Common myeloid progenitor, CD34-positive (primary cell): ENCODE measurements around the gene HELZ.

Experiments
- CTCF ChIA-PET: fragments of 350-600 bp; sonication (Branson Sonifier 250); formaldehyde crosslinking; loops from one replicate; lab custom pipeline; 2021; ENCODE audit warnings: antibody characterized with exemption; lab: Charles Lee
- POLR2A ChIA-PET: fragments of 350-600 bp; sonication (Branson Sonifier 250); formaldehyde crosslinking; loops from one replicate; lab custom pipeline; 2021; ENCODE audit warnings: antibody characterized with exemption; lab: Charles Lee
- DNase-seq, 3 donors: peaks; one replicate each; pipeline versions ENCODE4 v3.0.0 to v3.0.0-alpha.2; 2013
- H3K27ac ChIP-seq, 2 experiments: 1 replicate in 1 of 2; 2 replicates in 1 of 2; pipeline ENCODE4 v1.7.0; 2013; ENCODE audit warnings: inconsistent platforms in 2 of 2, low read length in 2 of 2, mild to moderate bottlenecking in 2 of 2, low read depth in 1 of 2, moderate library complexity in 1 of 2; ENCODE audit not compliant: severe bottlenecking in 2 of 2, insufficient read depth in 1 of 2, poor library complexity in 1 of 2
- H3K27me3 ChIP-seq, 5 experiments: replicated peaks in 2 of 5; 1 replicate in 3 of 5; 2 replicates in 2 of 5; pipeline versions ENCODE4 v1.6.1 to v1.7.0; 2013; ENCODE audit warnings: low read length in 4 of 5, mild to moderate bottlenecking in 2 of 5, moderate library complexity in 2 of 5, inconsistent platforms in 1 of 5; ENCODE audit not compliant: insufficient read depth in 5 of 5, control insufficient read depth in 4 of 5
- H3K36me3 ChIP-seq, 4 experiments: 1 replicate in 2 of 4; 2 replicates in 2 of 4; pipeline versions ENCODE4 v1.6.1 to v1.7.0; 2013; ENCODE audit warnings: low read length in 3 of 4, control low read depth in 1 of 4, mild to moderate bottlenecking in 1 of 4; ENCODE audit not compliant: control insufficient read depth in 4 of 4, insufficient read depth in 4 of 4
- H3K4me1 ChIP-seq, 4 experiments: 1 replicate in 3 of 4; 2 replicates in 1 of 4; pipeline versions ENCODE4 v1.6.1 to v1.7.1; 2013; ENCODE audit warnings: low read length in 3 of 4, mild to moderate bottlenecking in 3 of 4, control low read depth in 1 of 4, inconsistent platforms in 1 of 4, moderate library complexity in 1 of 4; ENCODE audit not compliant: control insufficient read depth in 4 of 4, insufficient read depth in 4 of 4; ENCODE audit errors: control extremely low read depth in 1 of 4
- H3K4me3 ChIP-seq, 7 experiments: 1 replicate in 4 of 7; 2 replicates in 3 of 7; pipeline versions ENCODE4 v1.5.1 to v1.7.0; 2013; ENCODE audit warnings: mild to moderate bottlenecking in 7 of 7, low read length in 6 of 7, moderate library complexity in 6 of 7, inconsistent platforms in 2 of 7, low read depth in 2 of 7, control low read depth in 1 of 7; ENCODE audit not compliant: insufficient read depth in 4 of 7, control insufficient read depth in 1 of 7; ENCODE audit errors: extremely low read depth in 1 of 7
- H3K9me3 ChIP-seq, 5 experiments: 1 replicate in 4 of 5; 2 replicates in 1 of 5; pipeline versions ENCODE4 v1.6.1 to v1.7.1; 2013; ENCODE audit warnings: low read length in 4 of 5, mild to moderate bottlenecking in 2 of 5, inconsistent platforms in 1 of 5, low read depth in 1 of 5, moderate library complexity in 1 of 5; ENCODE audit not compliant: control insufficient read depth in 4 of 5, insufficient read depth in 2 of 5; ENCODE audit errors: control extremely low read depth in 1 of 5
- WGBS: methylation state at CpG from one replicate; pipeline ENCODE4 v1.1.5; 2013; ENCODE audit not compliant: insufficient coverage; 5-methylcytosine and 5-hydroxymethylcytosine counted together

The HELZ gene

GRCh38 chr17:67266496-67266895 is 21.5 kb upstream of the HELZ start:
- no peaks in the 10 kb centered on the region for H3K36me3 ChIP-seq
- no peaks in the 10 kb centered on the region for H3K9me3 ChIP-seq
- ChIA-PET POLR2A (no interaction called here), CTCF (no interaction called here)
- no peak overlapping the region for H3K27ac ChIP-seq
- H3K4me3 ChIP-seq, result no peak overlapping the region
- no peaks in the 10 kb centered on the region for H3K27me3 ChIP-seq
- H3K4me1 ChIP-seq, result peaks cover 0 to 15% (median 3%) of the 10 kb centered on the region in 4 experiments
- no peak for DNase-seq
- WGBS, result 91% methylated on average over 6 of the region's 7 CpGs

DNA sequence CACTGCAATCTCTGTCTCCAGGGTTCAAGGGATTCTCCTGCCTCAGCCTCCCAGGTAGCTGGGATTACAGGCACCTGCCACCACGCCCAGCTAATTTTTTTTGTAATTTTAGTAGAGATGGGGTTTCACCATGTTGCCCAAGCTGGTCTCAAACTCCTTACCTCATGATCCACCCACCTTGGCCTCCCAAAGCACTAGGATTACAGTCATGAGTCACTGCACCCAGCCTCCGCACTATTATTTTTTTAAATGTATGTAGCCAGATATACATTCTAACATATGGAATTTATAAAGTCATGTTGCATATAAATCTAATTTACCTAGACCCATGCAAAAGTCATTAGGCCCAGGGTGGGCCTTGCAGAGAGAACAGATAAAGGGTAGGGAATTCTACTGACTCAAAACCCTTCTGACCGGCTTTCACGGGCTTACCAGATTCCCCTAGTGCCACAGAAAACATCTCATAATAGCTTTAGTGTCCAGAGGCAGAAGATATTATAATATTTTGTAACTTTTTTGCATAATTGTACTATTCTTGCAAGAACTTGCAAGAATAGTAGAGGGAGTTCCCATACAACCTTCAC is 20.5 kb upstream of the HELZ start:
- DNase-seq, result no peak
- CTCF ChIA-PET, result no interaction called here
- H3K9me3 ChIP-seq, result no peaks in the 10 kb centered on the region
- WGBS, result no CpG with 5 or more reads among the region's 4 CpGs
- H3K27me3 ChIP-seq, result no peaks in the 10 kb centered on the region
- POLR2A ChIA-PET, result no interaction called here
- H3K4me1 ChIP-seq, result peaks cover 0 to 8% (median 3%) of the 10 kb centered on the region in 4 experiments
- H3K27ac ChIP-seq, result no peak overlapping the region
- H3K4me3 ChIP-seq, result no peak overlapping the region
- no peaks in the 10 kb centered on the region for H3K36me3 ChIP-seq

- ChIA-PET CTCF (interaction anchor here (1.7 kb wide), 1 partner anchor 10 kb away, joined by 6 read pairs; no protein-coding TSS in a partner anchor), POLR2A (no interaction called here)
- Histone ChIP-seq H3K4me1 (peaks cover 0 to 31% (median 22%) of the 10 kb centered on the region in 4 experiments), H3K36me3 (no peaks in the 10 kb centered on the region), H3K4me3 (no peak overlapping the region), H3K27ac (no peak overlapping the region), H3K9me3 (no peaks in the 10 kb centered on the region), H3K27me3 (no peaks in the 10 kb centered on the region)
- 95% methylated on average over 6 of the region's 7 CpGs for WGBS
- DNase-seq, result no peak
Observed at GRCh38 chr17:67262435-67263117, 17.6 kb upstream of the HELZ start.

DNA sequence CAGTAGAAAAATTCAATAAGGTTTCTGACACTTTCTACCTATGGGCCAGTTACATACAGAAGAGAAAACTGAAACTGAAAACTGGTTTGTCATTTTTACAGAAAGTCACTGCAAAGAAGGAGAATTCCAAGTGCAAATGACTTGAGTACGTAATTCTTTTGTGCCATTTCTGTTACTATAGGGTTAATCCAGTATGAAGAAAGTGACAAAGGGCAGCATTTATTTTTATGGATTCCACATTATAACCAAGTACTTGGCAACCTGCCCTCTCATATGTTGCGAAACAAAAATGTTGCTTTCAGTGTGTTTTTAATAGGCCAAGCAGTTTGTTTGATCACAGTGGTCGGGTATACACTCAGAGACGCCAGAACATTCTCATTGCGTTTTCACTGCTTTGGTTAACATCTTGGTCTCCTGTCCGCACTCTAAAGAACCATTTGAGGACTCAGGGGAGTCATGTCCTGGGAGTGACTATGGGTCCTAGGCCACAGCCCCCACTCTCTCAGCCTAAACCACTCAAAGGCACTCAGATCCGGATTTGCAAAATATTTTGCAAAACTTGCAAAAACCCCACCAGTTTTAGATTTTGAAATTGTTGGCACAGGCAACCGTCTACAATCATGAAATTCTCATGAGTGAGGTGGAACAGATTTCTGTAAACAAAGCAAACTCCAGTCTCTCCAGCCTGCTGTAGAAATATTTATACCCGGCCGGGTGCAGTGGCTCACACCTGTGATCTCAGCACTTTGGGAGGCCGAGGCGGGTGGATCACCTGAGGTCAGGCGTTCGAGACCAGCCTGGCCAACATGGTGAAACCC is 15.4 kb upstream of the HELZ start:
- Histone ChIP-seq H3K27ac (no peak overlapping the region), H3K36me3 (no peaks in the 10 kb centered on the region)

DNA sequence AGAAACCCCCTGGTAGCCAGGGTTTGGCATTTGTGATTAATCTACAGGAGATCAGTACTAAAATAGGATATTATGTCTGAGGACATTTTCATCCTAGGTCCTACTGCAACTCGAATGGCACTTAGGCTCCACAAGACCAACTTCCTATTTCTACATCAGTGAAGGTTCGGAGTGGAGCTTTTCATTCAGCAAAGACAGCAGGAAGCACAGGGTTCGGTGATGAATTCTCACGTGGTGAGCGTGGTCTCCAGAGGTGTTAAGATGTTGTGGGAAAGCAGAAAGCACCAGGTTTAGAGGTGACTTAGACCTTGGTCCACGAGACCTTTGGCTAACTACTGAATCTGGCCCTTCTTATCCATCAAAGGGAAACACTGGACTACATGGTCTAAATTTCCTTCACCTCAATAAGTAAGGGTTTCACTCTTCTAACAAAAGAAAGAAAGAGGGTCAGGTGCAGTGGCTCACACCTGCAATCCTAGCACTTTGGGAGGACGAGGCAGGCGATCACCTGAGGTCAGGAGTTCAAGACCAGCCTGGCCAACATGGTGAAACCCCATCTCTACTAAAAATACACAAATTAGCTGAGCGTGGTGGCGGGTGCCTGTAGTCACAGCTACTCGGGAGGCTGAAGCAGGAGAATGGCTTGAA is 13.9 kb upstream of the HELZ start:
- Histone ChIP-seq H3K27ac (no peak overlapping the region), H3K4me1 (peaks cover 0 to 43% (median 31%) of the 10 kb centered on the region in 4 experiments), H3K4me3 (no peak overlapping the region), H3K27me3 (no peaks in the 10 kb centered on the region), H3K9me3 (no peaks in the 10 kb centered on the region), H3K36me3 (no peaks in the 10 kb centered on the region)
- peak in 2 of 3 donors; percentile 74 to 79 for DNase-seq
- 44% methylated on average over 8 of the region's 11 CpGs for WGBS
- POLR2A ChIA-PET, result no interaction called here
- CTCF ChIA-PET, result interaction anchor here (0.7 to 1.2 kb wide), 2 partner anchors 15 to 34 kb away, joined by 3 to 5 read pairs; no protein-coding TSS in a partner anchor

More for the DNA sequence above, 15.4 kb upstream of the HELZ start:
- ChIA-PET POLR2A (no interaction called here), CTCF (interaction anchor here (0.6 to 1.2 kb wide), 2 partner anchors 32 to 44 kb away, joined by 3 read pairs; no protein-coding TSS in a partner anchor)
- Histone ChIP-seq H3K9me3 (no peaks in the 10 kb centered on the region), H3K4me1 (peaks cover 0 to 43% (median 31%) of the 10 kb centered on the region in 4 experiments), H3K4me3 (peak overlapping the region in 4 of 7 experiments; percentile 3 to 47 (median 30)), H3K27me3 (no peaks in the 10 kb centered on the region)
- 62% methylated on average over 8 of the region's 14 CpGs for WGBS
- DNase-seq, result peak in 2 of 3 donors; percentile 53 to 66

DNA sequence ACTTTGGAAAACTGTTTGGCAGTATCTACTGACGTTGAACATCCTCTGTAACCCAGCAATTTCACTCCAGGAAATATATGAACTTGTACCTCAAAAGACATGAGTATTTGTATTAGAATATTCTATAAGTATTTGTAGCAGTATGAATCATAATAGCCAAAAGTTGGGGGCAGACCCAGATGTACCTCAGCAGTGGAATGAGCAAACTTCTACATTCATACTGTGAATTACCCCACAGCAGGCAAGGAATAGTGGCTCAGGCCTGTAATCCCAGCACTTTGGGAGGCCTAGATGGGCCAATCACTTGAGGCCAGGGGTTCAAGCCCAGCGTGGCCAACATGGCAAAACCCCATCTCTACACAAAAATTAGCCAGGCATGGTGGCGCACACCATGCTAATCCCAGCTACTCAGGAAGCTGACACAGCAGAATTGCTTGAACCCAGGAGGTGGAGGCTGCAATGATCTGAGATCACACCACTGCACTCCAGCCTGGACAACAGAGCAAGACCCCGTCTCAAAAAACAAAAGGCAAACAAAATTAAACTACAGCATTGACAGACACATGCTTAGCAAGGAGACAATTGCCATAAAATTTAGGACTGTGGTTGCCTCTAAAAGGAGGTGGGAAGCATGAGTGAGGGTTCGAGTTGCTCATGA is 11.2 kb upstream of the HELZ start:
- DNase-seq, result no peak
- no peak overlapping the region for H3K27ac ChIP-seq
- CTCF ChIA-PET, result interaction anchor here (0.7 to 1.2 kb wide), 3 partner anchors 31 to 36 kb away, joined by 3 read pairs; no protein-coding TSS in a partner anchor
- peaks cover 0 to 43% (median 31%) of the 10 kb centered on the region in 4 experiments for H3K4me1 ChIP-seq
- H3K36me3 ChIP-seq, result no peaks in the 10 kb centered on the region
- POLR2A ChIA-PET, result no interaction called here
- no peak overlapping the region for H3K4me3 ChIP-seq
- H3K27me3 ChIP-seq, result no peaks in the 10 kb centered on the region
- H3K9me3 ChIP-seq, result no peaks in the 10 kb centered on the region
- 93% methylated on average over 2 of the region's 5 CpGs for WGBS
